IPS DF 6.9 (cell line): ENCODE results near the gene ELOVL2.

Experiments used
- DNase-seq: peaks from one replicate; pipeline ENCODE4 v3.0.0-alpha.2; 2013; ENCODE audit warnings: low read depth, low spot score
- H3K27ac ChIP-seq: one replicate; pipeline ENCODE4 v1.5.1; 2013; ENCODE audit warnings: low read length, control low read depth
- H3K27me3 ChIP-seq: 2 replicates; pipeline ENCODE4 v1.6.1; 2013; ENCODE audit warnings: mild to moderate bottlenecking, low read length; ENCODE audit not compliant: control insufficient read depth, insufficient read depth
- H3K36me3 ChIP-seq: 2 replicates; pipeline ENCODE4 v1.6.1; 2013; ENCODE audit warnings: low read length; ENCODE audit not compliant: control insufficient read depth, insufficient read depth
- H3K4me1 ChIP-seq: 2 replicates; pipeline ENCODE4 v1.6.1; 2013; ENCODE audit warnings: low read length; ENCODE audit not compliant: control insufficient read depth, insufficient read depth
- H3K4me3 ChIP-seq: 2 replicates; pipeline ENCODE4 v1.5.1; 2013; ENCODE audit warnings: mild to moderate bottlenecking, low read length
- H3K9me3 ChIP-seq: 2 replicates; pipeline ENCODE4 v1.6.1; 2013; ENCODE audit warnings: low read length, inconsistent platforms; ENCODE audit not compliant: control insufficient read depth, insufficient read depth
- WGBS: extraction: QIAGEN DNeasy Blood & Tissue Kit; methylation state at CpG from one replicate; pipeline ENCODE4 v1.1.7; 2013; ENCODE audit warnings: mixed read lengths, missing lambda C conversion rate; ENCODE audit not compliant: insufficient read length, insufficient coverage; 5-methylcytosine and 5-hydroxymethylcytosine counted together

ELOVL2 gene

DNA sequence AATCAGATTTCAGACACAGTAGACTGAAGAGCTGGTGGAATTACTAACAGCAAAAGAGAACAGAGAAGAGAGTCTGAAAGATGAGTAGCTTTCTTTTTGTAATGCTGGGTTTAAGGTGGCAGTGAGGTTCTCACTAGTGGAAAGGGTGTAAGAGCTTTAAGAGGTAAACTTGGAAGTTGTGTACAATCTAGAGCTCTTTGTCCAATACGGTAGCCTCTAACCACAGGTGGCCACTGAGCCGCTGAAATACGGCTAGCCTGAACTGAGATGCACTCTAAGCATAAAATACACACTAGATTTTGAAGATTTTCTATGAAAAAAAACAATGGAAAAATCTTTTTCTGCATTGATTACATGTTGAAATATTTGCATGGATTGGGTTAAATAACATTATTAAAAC is 4.0 kb downstream of the ELOVL2 start:
- no peak for DNase-seq
- WGBS: no CpG with 5 or more reads among the region's 3 CpGs
- H3K4me1 ChIP-seq: no peaks in the 10 kb centered on the region
- peaks cover 15% of the 10 kb centered on the region for H3K27me3 ChIP-seq
- H3K36me3 ChIP-seq: no peaks in the 10 kb centered on the region
- no peak overlapping the region for H3K4me3 ChIP-seq
- H3K9me3 ChIP-seq: no peaks in the 10 kb centered on the region
- H3K27ac ChIP-seq: no peak overlapping the region

DNA sequence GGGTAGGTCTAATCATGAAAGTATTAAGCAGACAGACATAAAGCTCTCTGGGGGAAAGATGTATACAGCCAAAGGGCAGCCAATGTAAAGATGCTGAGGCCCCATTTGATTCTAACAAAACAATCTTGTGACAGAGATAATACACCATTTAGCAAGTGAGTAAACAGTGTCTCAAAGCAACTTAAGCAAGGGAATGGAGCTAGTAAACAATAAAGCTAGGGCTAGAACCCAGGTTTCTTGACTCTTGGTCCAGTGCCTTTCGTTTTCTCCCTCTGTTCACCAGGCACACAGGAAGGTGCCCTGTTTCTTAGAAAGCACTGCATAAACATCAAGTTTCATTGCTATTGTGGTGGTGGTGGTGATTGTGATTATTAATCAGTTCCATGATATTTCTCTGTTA is 5.1 kb downstream of the ELOVL2 start:
- Histone ChIP-seq H3K27me3 (peaks cover 15% of the 10 kb centered on the region), H3K4me1 (no peaks in the 10 kb centered on the region), H3K4me3 (no peak overlapping the region), H3K9me3 (no peaks in the 10 kb centered on the region), H3K27ac (no peak overlapping the region), H3K36me3 (no peaks in the 10 kb centered on the region)
- WGBS: no CpG with 5 or more reads among the region's 1 CpG
- DNase-seq: no peak

DNA sequence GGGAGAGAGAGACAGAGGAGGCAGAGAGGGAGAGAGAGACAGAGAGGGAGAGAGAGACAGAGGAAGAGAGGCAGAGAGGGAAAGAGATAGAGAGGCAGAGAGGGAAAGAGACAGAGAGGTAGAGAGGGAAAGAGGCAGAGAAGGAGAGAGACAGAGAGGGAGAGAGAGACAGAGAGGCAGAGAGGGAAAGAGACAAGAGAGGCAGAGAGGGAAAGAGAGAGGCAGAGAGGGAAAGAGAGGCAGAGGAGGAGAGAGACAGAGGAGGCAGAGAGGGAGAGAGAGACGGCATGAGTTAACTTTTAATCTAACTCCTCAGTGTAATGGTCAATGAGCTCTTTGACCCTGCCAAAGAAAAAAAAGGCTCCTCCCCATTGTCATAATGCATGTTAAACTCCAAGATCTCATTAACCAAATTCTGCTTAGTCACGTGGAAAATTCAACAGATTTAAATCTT is 7.1 kb downstream of the ELOVL2 start:
- no peaks in the 10 kb centered on the region for H3K4me1 ChIP-seq
- no peak for DNase-seq
- H3K27ac ChIP-seq: no peak overlapping the region
- no CpG with 5 or more reads among the region's 2 CpGs for WGBS
- H3K9me3 ChIP-seq: no peaks in the 10 kb centered on the region
- peaks cover 2% of the 10 kb centered on the region; the same call in 1 of the 2 replicates for H3K27me3 ChIP-seq
- no peaks in the 10 kb centered on the region for H3K36me3 ChIP-seq
- no peak overlapping the region for H3K4me3 ChIP-seq

DNA sequence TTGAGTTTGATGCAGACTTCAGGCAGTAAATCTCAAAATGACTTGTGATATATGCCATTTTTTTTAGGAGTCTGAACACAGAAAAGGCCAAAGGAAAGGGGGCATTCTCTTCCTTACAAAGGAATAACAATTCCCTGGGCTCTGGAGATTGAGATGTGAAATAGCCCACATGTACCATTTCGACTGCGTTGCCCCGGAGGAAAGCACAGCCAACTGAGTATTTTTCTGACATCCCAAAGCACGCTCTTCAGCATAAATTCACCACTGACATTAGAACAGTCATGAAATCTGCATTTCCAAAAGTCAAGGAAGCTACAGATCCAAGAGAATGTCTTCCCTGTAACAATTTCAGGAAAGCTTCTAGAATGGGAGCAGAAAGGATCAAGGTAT is 7.8 kb downstream of the ELOVL2 start:
- no peak for DNase-seq
- no peaks in the 10 kb centered on the region for H3K4me1 ChIP-seq
- H3K27me3 ChIP-seq: no peaks in the 10 kb centered on the region
- no CpG with 5 or more reads among the region's 4 CpGs for WGBS
- no peaks in the 10 kb centered on the region for H3K9me3 ChIP-seq
- no peak overlapping the region for H3K27ac ChIP-seq
- H3K36me3 ChIP-seq: no peaks in the 10 kb centered on the region
- H3K4me3 ChIP-seq: no peak overlapping the region

DNA sequence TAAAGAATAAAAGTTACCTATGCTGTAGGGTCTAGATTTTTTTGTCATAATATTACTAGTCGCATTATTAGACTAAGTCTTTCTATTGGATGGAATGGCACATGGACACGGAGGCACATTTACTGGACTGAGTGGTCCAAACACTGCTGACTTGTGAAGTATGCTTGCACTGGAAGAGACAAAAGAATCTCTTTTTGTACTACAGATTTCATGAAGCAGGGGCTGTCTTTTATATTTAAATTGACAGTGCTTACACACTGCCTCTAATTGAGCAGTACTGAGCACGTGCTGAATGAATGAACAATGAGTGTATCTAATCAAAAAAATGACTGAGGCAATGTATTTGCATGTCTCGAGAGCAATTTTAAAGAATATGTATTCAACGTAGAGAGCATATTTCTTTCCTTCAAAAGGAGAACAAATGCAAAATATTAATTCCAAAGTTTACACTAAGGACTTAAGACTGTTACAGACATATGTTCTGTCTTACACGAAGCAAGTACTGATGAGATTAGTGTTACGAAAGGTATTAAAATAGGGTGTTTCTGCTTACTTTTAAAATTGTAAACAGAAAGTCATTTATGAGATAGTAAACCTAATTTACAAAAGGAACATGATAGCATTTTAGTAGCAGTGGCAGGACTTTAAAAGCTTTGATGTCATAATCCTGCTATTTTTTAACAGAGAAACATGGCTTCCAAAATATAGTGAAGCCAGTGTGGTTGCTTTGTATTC is 8.3 kb downstream of the ELOVL2 start:
- no peak for DNase-seq
- Histone ChIP-seq H3K27me3 (no peaks in the 10 kb centered on the region), H3K9me3 (no peaks in the 10 kb centered on the region), H3K4me3 (no peak overlapping the region), H3K36me3 (no peaks in the 10 kb centered on the region), H3K4me1 (no peaks in the 10 kb centered on the region), H3K27ac (no peak overlapping the region)
- WGBS: 100% methylated on average over 1 of the region's 7 CpGs

GRCh38 chr6:11033825-11034224 is 10.3 kb downstream of the ELOVL2 start:
- DNase-seq: no peak
- H3K27me3 ChIP-seq: no peaks in the 10 kb centered on the region
- no peaks in the 10 kb centered on the region for H3K9me3 ChIP-seq
- no peak overlapping the region for H3K4me3 ChIP-seq
- H3K36me3 ChIP-seq: no peaks in the 10 kb centered on the region
- no peaks in the 10 kb centered on the region for H3K4me1 ChIP-seq
- no peak overlapping the region for H3K27ac ChIP-seq

DNA sequence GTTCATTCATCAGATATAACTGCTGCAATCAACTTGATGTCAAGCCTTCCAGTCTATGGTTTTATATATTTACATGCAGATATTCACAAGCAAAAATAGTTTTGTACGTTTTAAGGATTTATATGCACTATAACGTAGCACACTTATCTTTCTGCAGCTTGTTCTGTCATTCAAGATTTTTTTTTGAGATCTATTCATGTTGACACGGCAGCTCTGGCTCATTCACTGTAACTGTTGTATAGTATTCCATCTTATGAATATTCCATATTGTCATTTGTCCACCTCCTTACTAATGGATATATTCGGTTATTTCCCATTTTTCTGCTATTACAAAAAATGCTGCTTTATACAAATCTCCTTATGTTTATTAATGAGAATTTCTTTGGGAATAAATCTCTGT is 13.2 kb downstream of the ELOVL2 start:
- Histone ChIP-seq H3K27me3 (no peaks in the 10 kb centered on the region), H3K9me3 (no peaks in the 10 kb centered on the region), H3K27ac (no peak overlapping the region), H3K4me1 (peaks cover 2% of the 10 kb centered on the region), H3K4me3 (no peak overlapping the region), H3K36me3 (no peaks in the 10 kb centered on the region)
- no CpG with 5 or more reads among the region's 4 CpGs for WGBS
- no peak for DNase-seq

DNA sequence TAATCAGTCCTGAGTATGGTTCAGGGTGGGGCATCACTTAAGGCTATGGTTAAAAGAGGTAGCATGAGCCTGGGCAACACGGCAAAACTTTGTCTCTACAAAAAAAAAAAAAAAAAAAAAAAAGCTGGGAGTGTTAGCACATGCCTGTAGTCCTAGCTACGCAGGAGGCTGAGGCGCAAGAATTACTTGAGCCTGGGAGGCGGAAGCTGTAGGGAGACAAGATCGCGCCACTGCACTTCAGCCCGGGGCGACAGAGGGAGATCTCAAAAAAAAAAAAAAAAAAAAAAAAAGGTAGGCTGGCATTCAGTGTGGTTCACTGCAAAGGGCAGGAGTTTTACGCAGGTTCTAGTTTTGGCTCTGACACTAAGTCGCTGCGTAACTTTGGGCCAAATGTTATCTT is 15.1 kb downstream of the ELOVL2 start:
- DNase-seq: no peak
- Histone ChIP-seq H3K36me3 (no peaks in the 10 kb centered on the region), H3K27me3 (no peaks in the 10 kb centered on the region), H3K9me3 (no peaks in the 10 kb centered on the region), H3K4me3 (no peak overlapping the region), H3K4me1 (peaks cover 2% of the 10 kb centered on the region), H3K27ac (no peak overlapping the region)
- WGBS: no CpG with 5 or more reads among the region's 11 CpGs

- no CpG with 5 or more reads among the region's 4 CpGs for WGBS
- no peak overlapping the region for H3K27ac ChIP-seq
Measured at GRCh38 chr6:11027565-11028110, 16.5 kb downstream of the ELOVL2 start.

DNA sequence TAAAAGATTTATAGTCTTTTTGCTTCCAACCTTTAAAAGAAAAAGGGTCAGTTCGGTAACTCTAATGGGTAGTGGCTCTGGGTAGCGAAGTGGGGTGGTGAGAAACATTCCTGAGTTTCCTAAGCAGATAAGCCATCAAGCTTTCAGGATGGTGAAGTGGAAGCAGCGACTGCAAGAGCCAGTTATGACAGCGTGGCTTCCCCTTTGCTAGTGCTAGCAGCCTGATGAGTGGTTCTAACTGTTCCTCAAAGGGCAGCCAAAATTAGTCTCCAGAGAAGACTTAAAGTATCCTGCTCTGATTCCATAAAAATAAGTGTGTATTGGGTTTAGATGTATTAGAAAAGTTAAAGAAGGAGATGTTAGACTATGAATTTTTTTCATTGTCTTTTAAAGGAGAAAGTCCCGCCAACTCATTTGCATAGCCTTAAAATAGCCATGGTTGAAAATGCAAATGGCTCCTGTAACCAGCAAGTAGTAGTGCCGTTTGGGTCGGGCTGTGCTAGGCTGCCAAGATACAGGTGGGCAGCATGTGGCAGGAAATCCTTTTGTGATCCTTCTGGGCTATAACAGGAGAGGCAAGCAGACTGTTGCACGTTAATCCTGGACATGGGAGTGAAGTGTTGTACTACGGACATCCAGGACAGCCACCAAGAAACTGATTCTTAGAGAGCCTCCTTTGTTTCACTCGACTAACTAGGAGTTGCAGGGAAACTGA is 18.0 kb downstream of the ELOVL2 start:
- Histone ChIP-seq H3K4me3 (no peak overlapping the region), H3K27me3 (no peaks in the 10 kb centered on the region), H3K9me3 (no peaks in the 10 kb centered on the region), H3K4me1 (peaks cover 6% of the 10 kb centered on the region), H3K36me3 (no peaks in the 10 kb centered on the region), H3K27ac (no peak overlapping the region)
- no peak for DNase-seq
- WGBS: no CpG with 5 or more reads among the region's 10 CpGs

More at GRCh38 chr6:11027565-11028110, 16.5 kb downstream of the ELOVL2 start:
- Histone ChIP-seq H3K4me1 (peaks cover 2% of the 10 kb centered on the region), H3K9me3 (no peaks in the 10 kb centered on the region), H3K27me3 (no peaks in the 10 kb centered on the region), H3K36me3 (no peaks in the 10 kb centered on the region), H3K4me3 (no peak overlapping the region)
- no peak for DNase-seq
